ENCODE data around the gene NDUFA8. TPM values are rescaled to one million over a fixed set of nuclear protein-coding genes. Genes with fewer than 3 reads are reported as not detected.

Gene NDUFA8
- total RNA-seq, 1 donor from 2014 or later, result 37.7 TPM

DNA sequence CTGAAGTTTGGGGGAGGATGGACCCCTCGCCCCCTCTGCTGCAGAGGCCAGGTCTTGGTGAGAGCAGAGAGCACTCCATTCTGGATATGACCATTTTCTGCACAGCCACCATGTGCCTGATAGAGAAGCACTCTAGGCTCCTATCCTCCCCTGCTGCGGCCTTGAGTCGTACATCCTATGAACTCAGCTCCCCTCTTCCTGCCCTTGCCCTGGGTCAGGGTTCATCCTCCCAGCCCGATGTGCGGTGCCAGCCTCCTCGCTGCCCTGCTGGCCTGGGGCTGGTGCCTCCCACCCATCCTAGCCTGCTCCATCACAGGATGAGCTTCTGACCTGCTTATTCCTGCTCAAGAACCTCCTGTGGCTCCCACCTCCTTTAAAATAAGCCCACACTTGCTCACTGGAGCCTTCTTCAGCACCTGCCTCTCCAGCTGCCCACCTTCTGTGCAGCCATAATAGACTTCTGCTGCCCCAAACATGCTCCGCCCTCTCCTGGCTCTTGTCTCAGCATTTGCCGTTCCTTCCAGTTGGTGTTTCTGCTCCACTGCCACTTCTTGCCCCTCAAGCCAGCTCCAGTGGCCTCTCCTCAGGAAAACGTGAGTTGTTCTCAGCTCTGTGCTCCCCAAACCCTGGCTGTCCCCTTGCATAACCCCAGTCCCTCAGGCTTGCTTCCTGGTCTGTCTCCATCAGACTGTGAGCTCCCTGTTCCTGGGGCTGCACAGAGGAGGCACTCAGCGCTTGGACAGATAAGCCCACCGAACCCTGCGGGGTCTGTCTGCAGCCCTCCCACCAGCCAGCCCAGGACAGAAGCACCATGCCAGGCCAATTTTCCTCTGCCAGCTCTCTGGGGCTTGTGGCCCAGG is 44.2 kb downstream of the NDUFA8 start:
- no peak for DNase-seq (ENCODE audit: low spot score in 2 of 2, unreplicated experiment in 2 of 2)
- H3K9me3 Mint-ChIP-seq, result no peaks in the 10 kb centered on the region
- H3K36me3 Mint-ChIP-seq, result no peaks in the 10 kb centered on the region
- H3K4me3 Mint-ChIP-seq, result no peak overlapping the region
- no peaks in the 10 kb centered on the region for H3K4me1 Mint-ChIP-seq
- TF ChIP-seq, protein P1, sequence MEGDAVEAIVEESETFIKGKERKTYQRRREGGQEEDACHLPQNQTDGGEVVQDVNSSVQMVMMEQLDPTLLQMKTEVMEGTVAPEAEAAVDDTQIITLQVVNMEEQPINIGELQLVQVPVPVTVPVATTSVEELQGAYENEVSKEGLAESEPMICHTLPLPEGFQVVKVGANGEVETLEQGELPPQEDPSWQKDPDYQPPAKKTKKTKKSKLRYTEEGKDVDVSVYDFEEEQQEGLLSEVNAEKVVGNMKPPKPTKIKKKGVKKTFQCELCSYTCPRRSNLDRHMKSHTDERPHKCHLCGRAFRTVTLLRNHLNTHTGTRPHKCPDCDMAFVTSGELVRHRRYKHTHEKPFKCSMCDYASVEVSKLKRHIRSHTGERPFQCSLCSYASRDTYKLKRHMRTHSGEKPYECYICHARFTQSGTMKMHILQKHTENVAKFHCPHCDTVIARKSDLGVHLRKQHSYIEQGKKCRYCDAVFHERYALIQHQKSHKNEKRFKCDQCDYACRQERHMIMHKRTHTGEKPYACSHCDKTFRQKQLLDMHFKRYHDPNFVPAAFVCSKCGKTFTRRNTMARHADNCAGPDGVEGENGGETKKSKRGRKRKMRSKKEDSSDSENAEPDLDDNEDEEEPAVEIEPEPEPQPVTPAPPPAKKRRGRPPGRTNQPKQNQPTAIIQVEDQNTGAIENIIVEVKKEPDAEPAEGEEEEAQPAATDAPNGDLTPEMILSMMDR (IDR thresholded peaks at IDR 0.05; ENCODE audit: unreplicated experiment), result no peak
- H3K27ac Mint-ChIP-seq, result no peak overlapping the region
- peaks cover 34% of the 10 kb centered on the region for H3K27me3 Mint-ChIP-seq (ENCODE audit: low read depth)

DNA sequence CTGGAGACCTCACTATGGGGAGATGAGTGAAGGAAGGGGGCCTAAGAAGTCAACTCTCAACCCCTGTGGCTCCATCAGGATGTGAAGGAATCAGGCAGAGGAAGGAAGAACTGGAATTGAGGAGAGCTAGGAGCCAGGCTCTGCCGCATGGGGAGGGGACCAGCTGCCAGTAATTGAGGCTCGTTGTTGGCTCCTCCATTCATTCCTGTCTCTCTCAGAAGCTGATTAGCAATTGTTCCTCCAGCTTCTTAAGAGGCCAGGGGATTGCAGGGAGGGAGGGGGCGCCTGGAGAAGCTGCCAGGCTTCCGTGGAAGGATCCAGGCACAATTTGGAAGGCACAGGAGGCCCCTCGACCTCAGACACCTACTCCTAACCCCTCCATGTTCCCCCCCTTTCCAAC is 46.0 kb downstream of the NDUFA8 start:
- TF ChIP-seq, protein P1 (IDR thresholded peaks at IDR 0.05; ENCODE audit: unreplicated experiment), result no peak
- no peak for DNase-seq (ENCODE audit: low spot score in 2 of 2, unreplicated experiment in 2 of 2)
- Mint-ChIP-seq H3K27ac (no peak overlapping the region), H3K36me3 (no peaks in the 10 kb centered on the region), H3K4me3 (no peak overlapping the region), H3K4me1 (no peaks in the 10 kb centered on the region), H3K27me3 (ENCODE audit: low read depth) (peaks cover 34% of the 10 kb centered on the region), H3K9me3 (no peaks in the 10 kb centered on the region)

DNA sequence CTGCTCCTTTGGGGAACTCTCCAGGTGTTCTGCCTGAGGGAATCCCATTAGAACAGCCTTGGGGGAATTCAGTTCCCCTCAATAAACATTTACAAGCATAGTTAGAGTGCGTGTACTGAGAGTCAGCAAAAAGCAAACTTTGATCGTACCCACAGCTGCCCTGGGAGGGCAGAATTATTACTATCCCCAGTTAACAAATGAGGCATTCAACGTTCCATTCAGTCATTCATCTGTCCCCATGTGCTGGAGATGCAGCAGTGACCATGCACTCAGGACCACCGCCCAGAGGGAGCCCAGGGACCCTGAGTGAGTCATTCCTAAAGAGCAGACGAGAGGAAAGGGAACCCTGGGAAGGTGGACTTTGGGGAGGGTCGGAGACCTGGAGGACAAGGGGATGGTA is 47.3 kb downstream of the NDUFA8 start:
- Mint-ChIP-seq H3K4me1 (no peaks in the 10 kb centered on the region), H3K27me3 (ENCODE audit: low read depth) (peaks cover 39% of the 10 kb centered on the region), H3K27ac (no peak overlapping the region), H3K9me3 (no peaks in the 10 kb centered on the region), H3K4me3 (no peak overlapping the region), H3K36me3 (no peaks in the 10 kb centered on the region)
- TF ChIP-seq, protein P1 (IDR thresholded peaks at IDR 0.05; ENCODE audit: unreplicated experiment), result no peak
- no peak for DNase-seq (ENCODE audit: low spot score in 2 of 2, unreplicated experiment in 2 of 2)

DNA sequence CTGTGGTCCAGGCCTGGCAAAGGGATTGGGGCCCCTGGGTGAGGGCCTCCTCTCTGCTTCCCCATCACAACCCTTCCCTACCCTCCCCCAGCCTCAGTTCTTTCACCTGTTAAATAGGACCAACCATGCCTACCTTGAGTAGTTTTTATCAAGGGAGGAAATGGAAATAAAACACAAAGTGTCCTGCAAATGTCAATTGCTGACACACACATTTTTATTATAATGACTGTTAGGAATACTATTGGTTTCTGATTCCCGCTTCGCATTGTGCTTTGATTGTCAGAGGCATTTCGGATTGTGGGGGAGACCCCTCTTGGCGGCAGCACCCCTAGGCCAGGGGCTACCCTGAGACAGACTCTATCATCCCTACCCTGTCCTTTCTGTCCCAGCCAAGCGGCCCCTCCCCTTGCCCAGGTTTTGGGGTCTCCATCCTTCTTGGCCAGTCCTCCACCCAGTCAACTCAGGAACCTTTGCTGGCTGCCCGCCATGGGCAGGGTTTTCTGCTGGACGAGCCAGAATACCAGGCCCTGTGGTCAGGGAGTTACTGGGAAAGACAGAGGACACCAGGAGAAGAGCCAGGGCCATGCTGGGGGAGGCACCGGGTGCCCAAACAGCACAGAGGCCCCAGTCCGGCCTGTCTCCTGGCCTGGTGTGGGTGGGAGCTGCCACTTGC is 48.0 kb downstream of the NDUFA8 start:
- no peak for DNase-seq (ENCODE audit: low spot score in 2 of 2, unreplicated experiment in 2 of 2)
- Mint-ChIP-seq H3K27me3 (ENCODE audit: low read depth) (peaks cover 39% of the 10 kb centered on the region), H3K36me3 (no peaks in the 10 kb centered on the region), H3K27ac (no peak overlapping the region), H3K9me3 (no peaks in the 10 kb centered on the region), H3K4me1 (no peaks in the 10 kb centered on the region), H3K4me3 (no peak overlapping the region)
- TF ChIP-seq, protein P1 (IDR thresholded peaks at IDR 0.05; ENCODE audit: unreplicated experiment), result no peak

DNA sequence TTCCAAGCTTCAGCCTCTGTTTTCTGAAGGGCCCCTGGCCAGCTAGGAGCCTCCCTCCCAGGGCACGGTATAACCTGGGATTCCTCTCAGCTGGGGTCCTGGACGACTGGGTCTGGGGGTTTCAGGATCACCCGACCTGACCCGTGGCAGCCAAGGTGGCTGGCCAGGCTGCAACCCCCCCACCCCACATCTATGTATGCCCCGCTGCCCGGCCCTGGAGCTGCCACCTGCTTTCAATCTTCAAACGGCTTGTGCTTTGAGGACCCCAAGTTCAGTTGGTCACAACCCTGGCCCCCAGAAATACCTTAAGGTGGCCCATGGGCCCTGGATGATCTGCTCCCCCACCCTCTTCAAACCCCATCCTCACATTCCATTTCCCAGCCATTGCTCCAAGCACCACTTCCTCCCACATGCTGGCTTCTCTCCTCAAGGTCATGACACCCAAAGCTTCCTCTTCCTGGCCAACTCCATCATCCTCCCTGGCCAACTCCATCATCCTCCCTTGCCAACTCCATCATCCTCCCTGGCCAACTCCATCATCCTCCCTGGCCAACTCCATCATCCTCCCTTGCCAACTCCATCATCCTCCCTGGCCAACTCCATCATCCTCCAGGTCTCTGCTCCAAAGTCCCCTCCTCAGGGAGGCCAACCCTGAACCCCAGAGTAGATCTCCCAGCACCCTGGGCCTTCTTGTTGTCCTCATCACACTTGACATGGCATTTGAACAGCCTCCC is 49.3 kb downstream of the NDUFA8 start:
- Mint-ChIP-seq H3K36me3 (no peaks in the 10 kb centered on the region), H3K4me3 (no peak overlapping the region), H3K4me1 (no peaks in the 10 kb centered on the region), H3K27me3 (ENCODE audit: low read depth) (peaks cover 28% of the 10 kb centered on the region), H3K9me3 (no peaks in the 10 kb centered on the region), H3K27ac (no peak overlapping the region)
- no peak for DNase-seq (ENCODE audit: low spot score in 2 of 2, unreplicated experiment in 2 of 2)
- TF ChIP-seq, protein P1 (IDR thresholded peaks at IDR 0.05; ENCODE audit: unreplicated experiment), result no peak
